GM18498 (cell line): ENCODE measurements around the gene EEF1AKMT3.
A peak's percentile ranks its signal among the peaks of the same experiment; 100 is the strongest.

Experiments used
- ATAC-seq: cut with Tn5 transposase; IDR thresholded peaks from one replicate; pipeline ENCODE4 v1.9.1; 2021; ENCODE audit warnings: mild to moderate bottlenecking, moderate library complexity; ENCODE audit not compliant: unreplicated experiment

EEF1AKMT3 gene

DNA sequence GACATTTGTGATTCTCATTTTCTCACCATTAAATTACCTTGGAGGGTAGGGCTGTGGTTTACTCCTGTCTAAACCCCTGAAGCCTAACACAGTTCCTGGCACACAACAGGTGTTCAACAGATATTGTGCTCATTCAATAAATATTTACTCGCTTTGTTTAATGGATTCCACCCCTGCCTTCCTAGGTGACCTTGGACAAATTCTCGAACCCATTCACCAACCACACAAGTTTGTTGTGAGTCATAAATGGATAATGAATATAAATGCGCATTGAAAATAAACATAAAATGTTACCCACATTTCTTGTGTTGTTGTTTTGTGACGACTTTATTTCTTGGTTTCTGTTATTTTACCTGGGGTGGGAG lies 9.8 kb downstream of the EEF1AKMT3 start:
- ATAC-seq, result peak; percentile 5

- ATAC-seq, result peak; percentile 85
Observed at GRCh38 chr12:57782608-57783465, 10.4 kb downstream of the EEF1AKMT3 start, which contains the start of gene TSFM. Gene TSFM (plus strand): TSS chr12:57782787. CDS start chr12:57782802, 15 bp downstream.

DNA sequence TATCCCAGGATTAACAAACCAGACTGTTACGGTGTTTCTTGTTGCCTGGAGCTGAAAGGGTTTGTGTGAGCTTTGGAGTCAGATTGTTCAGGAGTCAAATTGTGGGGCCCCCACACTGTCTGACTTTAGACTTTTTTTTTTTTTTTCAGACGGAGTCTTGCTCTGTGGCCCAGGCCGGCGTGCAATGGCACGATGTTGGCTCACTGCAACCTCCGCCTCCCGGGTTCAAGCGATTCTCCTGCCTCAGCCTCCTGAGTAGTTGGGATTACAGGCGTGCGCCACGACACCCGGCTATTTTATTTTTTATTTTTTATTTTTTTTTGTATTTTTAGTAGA lies 11.0 kb downstream of the EEF1AKMT3 start:
- no peak for ATAC-seq

DNA sequence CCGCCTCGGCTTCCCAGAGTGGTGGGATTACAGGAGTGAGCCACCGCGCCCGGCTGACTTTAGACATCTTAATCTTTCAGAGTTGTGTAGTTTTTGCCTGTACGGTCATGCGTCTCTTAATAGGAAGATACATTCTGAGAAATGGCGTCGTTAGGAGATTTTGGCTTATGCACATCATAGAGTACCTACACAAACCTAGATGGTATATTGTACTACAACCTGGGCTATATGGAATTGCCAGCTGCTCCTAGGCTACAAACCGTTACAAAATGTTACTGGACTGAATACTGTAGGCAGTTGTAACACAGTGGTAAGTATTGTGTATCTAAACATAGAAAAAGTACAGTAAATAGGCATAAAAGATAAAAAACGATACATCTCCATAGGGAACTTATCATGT lies 11.4 kb downstream of the EEF1AKMT3 start:
- ATAC-seq, result no peak

DNA sequence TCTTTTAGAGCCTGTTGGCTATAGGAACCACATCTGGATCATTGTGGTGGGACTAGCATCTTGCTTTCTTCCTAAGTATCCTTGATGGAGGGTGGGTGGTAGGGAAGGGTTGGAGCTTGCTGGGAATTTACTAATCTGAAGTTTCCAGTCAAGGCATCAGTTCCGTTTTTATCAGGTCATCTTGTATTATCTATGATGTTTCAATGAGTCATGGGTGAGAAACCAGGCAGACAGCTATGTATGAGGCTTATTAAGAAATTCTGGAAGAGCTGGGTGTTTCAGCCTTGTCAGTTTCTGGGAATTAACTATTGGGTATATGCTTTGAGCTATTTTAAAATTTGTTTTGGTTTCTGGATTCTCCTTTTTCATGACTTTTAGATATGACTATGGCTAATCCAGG lies 21.5 kb downstream of the EEF1AKMT3 start:
- ATAC-seq, result no peak

DNA sequence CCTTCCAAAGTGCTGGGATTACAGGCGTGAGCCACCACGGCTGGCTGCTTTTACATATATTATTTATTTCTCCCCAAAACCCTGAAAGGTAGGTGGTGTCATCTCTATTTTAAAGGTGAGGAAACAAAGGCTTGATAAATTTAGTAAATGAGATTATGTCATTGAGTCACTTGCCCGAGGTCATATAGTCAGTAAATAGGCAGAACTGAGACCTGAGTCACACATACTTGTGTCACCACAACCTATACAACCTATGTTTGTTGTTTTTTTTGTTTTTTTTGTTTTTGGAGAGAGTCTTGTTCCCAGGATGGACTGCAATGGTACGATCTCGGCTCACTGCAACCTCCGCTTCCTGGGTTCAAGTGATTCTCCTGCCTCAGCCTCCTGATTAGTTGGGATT lies 22.9 kb downstream of the EEF1AKMT3 start:
- no peak for ATAC-seq

DNA sequence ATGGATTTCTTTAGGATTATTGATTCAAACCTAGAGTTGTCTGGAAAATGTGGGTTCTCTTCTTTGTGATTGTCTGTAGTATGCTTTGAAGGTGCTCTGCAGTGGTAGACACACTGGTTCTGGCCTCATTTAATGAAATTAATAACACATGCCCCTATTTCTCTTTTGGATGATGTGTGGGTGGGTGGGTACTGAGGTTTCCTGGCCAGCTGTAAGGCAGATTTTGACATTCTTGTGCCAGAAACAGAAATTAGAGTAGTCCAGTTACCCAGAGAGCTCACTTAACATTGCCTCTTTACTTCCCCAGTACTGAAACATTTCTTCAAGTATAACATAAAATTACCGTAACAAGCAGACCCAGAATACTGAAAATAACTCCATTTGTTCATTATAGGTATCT lies 24.6 kb downstream of the EEF1AKMT3 start:
- ATAC-seq, result no peak

GRCh38 chr12:57797933-57798332 lies 25.5 kb downstream of the EEF1AKMT3 start:
- ATAC-seq, result no peak

DNA sequence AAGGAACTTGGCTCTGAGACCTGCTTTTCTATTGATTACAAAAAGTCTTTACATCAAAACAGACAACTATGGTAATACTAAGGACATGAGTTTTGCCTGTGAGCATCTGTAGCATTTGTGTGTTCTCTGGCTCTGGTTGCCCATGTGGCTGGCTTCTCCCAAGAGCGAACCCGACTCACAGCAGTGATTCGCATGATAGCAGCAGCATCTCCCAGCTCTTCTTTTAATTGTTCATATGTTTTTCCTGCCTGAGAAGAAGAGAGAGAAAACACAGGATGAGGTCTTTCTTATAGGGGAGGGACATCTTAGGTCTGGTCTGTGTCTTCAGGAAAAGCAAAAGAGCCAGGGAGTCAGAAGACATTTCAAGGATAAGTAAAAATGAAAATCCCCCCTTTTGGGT lies 28.6 kb downstream of the EEF1AKMT3 start:
- ATAC-seq, result no peak

DNA sequence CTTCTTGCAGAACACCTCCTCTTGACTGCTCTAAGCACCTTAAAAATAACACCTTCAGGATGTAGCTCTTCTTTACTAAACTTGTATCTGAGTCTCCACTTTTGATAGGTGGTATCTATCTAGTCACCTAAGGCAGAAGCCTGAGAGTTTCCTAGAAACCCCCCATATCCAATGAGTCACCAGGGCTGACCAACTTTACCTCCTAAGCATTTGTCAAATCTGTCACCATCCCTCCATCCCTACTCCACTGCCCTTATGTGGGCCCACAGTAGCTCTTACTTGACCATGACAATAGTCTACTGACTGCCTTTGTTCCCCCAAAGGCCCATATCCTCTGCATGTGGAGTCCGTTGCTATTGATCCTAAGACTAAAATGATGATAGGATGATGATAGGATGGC lies 30.2 kb downstream of the EEF1AKMT3 start:
- ATAC-seq, result no peak

GRCh38 chr12:57803319-57803893 lies 31.0 kb downstream of the EEF1AKMT3 start:
- no peak for ATAC-seq

DNA sequence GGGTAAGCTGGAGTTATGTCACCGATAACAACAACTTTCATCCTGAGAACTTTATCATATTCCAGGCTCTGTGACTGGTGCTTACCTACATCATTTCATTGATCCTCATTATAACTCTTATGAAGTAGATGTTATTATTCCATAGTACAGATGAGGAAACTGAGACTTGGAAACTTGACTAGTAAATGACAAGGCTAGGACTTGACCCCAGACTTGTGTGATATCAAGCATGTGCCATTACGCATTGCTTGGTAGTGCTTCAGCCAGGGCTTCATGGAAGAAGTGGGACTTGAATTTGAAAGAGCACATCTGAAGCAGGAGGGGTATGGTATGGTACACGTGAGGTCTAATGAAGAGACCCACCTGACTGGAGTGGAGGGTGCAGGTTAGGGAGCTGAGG lies 34.3 kb downstream of the EEF1AKMT3 start:
- ATAC-seq, result no peak

- no peak for ATAC-seq
Observed at GRCh38 chr12:57807285-57807684, 34.9 kb downstream of the EEF1AKMT3 start.

- no peak for ATAC-seq
Observed at GRCh38 chr12:57808351-57808750, 35.9 kb downstream of the EEF1AKMT3 start.

GRCh38 chr12:57809425-57809824 lies 37.0 kb downstream of the EEF1AKMT3 start:
- ATAC-seq, result no peak

- ATAC-seq, result no peak
Observed at GRCh38 chr12:57810450-57810849, 38.0 kb downstream of the EEF1AKMT3 start.

- no peak for ATAC-seq
Observed at GRCh38 chr12:57811028-57811755, 38.8 kb downstream of the EEF1AKMT3 start.

GRCh38 chr12:57813111-57813970 lies 40.9 kb downstream of the EEF1AKMT3 start:
- ATAC-seq, result no peak

DNA sequence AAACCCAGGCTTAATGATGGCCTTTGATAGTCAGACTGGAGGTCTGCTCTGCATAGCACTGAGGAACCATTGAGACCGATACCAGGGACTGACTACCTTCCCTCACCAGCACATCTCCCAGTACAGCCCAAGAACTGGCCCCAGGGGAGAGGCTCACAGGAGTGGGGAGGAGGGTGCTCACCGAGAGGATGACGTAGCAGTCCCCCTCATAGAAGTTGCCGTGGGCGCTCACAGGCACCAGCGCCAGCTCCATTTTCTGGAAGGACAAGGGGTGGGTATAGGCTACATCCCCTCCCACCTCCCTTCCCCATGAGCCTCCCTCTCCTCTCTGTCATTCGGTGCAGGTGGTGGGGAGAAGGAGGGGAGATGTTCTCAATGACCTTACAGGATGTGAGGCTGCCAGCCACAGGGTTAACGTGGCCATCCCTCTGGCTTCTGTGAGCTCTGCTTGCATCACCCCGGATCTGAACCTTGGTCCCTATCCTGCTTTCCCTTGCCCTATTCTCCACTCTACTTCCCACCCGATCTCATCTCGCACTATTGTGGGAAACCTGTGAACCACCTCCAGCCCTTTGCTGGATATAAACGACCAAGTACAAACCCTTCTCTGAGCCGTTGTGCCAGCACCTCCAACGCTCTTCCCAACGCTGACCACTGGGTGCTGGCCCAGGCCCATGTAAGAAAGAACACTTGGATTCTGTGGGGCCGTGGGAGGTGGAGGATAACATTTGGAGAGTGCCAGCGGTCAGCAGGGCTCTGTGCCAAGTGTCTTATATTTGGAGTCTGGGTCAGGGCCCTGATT lies 41.8 kb downstream of the EEF1AKMT3 start:
- ATAC-seq, result no peak
